HCT116 (cell line): ENCODE results near the gene DNHD1. TPM values are rescaled to one million over a fixed set of nuclear protein-coding genes. Genes with fewer than 3 reads are reported as not detected.

Experiments
- ATAC-seq: fragments of 200-7000 bp; cut with Tn5 transposase; 2 replicates; pipeline ENCODE4 v1.9.1; 2020; ENCODE audit warnings: mild to moderate bottlenecking, moderate library complexity
- BruUV-seq: library from RNA; stranded (reverse); fragments of 400-500 nt; replicated peaks from 2 replicates; lab custom pipeline; 2021; lab: Mats Ljungman, UMichigan
- CTCF ChIA-PET: fragments of 300-600 bp; sonication (Branson Sonifier 250); formaldehyde crosslinking; loops from one replicate; lab custom pipeline; 2021; ENCODE audit warnings: antibody characterized with exemption; lab: Charles Lee
- POLR2A ChIA-PET: fragments of 300-600, 350-600 bp; sonication (Branson Sonifier 250); formaldehyde crosslinking; loops from one replicate; lab custom pipeline; 2021; ENCODE audit warnings: antibody characterized with exemption; lab: Charles Lee
- RAD21 ChIA-PET, 2 experiments: fragments of 300-600 bp; sonication (Branson Sonifier 250); formaldehyde crosslinking; loops; one replicate each; lab custom pipeline; 2023; ENCODE audit warnings: low total read pairs in 2 of 2; ENCODE audit not compliant: uncharacterized antibody in 2 of 2, unreplicated experiment in 2 of 2, low non-redundant PET in 1 of 2; lab: Charles Lee
- DNase-seq: peaks from one replicate; pipeline ENCODE4 v3.0.0-alpha.2; 2010; ENCODE audit warnings: low read depth, low spot score
- H2AFZ ChIP-seq: fragments of 200-600 bp; shearing (Covaris generic), sonication (generic); 2 replicates; pipeline ENCODE4 v1.6.1; 2017; ENCODE audit warnings: low read depth, mixed run types, mixed read lengths, antibody characterized with exemption, low read length; ENCODE audit not compliant: poor library complexity, severe bottlenecking
- H3K27ac ChIP-seq: 2 replicates; pipeline ENCODE4 v1.5.1; 2012; ENCODE audit warnings: low read depth, low read length
- H3K27me3 ChIP-seq: fragments of 200-600 bp; sonication (generic); 2 replicates; pipeline ENCODE4 v1.6.1; 2016; ENCODE audit warnings: mixed run types, low read length, mixed read lengths; ENCODE audit not compliant: insufficient read depth
- H3K36me3 ChIP-seq, 2 experiments: fragments of 200-500 bp in 1 of 2; fragments of 200-600 bp in 1 of 2; sonication (Bioruptor generic) in 1 of 2; sonication (generic) in 1 of 2; 2 replicates each; pipeline versions ENCODE4 v1.5.1 to v1.6.1; 2014 to 2016; ENCODE audit warnings: low read length in 2 of 2, inconsistent platforms in 1 of 2, mixed read lengths in 1 of 2, mixed run types in 1 of 2; ENCODE audit not compliant: insufficient read depth in 2 of 2, control insufficient read depth in 1 of 2
- H3K4me1 ChIP-seq, 2 experiments: fragments of 200-600 bp in 1 of 2; sonication (generic) in 1 of 2; 2 replicates each; pipeline versions ENCODE4 v1.5.1 to v1.6.1; 2012 to 2017; ENCODE audit warnings: low read length in 2 of 2, inconsistent platforms in 1 of 2, mild to moderate bottlenecking in 1 of 2, mixed read lengths in 1 of 2, mixed run types in 1 of 2, moderate library complexity in 1 of 2; ENCODE audit not compliant: insufficient read depth in 2 of 2, control insufficient read depth in 1 of 2
- H3K4me2 ChIP-seq: fragments of 200-600 bp; sonication (generic); 2 replicates; pipeline ENCODE4 v1.6.1; 2017; ENCODE audit warnings: mixed run types, low read length, mixed read lengths
- H3K4me3 ChIP-seq, 2 experiments: fragments of 200-600 bp in 1 of 2; sonication (generic) in 1 of 2; replicated peaks in 1 of 2; 2 replicates each; pipeline ENCODE4 v1.5.1; 2011 to 2016; ENCODE audit warnings: low read length in 2 of 2, control low read depth in 1 of 2, low read depth in 1 of 2, mild to moderate bottlenecking in 1 of 2, mixed read lengths in 1 of 2, mixed run types in 1 of 2
- H3K79me2 ChIP-seq: fragments of 200-600 bp; sonication (generic); 2 replicates; pipeline ENCODE4 v1.6.1; 2017; ENCODE audit warnings: mild to moderate bottlenecking, mixed run types, low read length, moderate library complexity, mixed read lengths; ENCODE audit not compliant: insufficient read depth
- H3K9ac ChIP-seq: fragments of 200-600 bp; sonication (generic); 2 replicates; pipeline ENCODE4 v1.6.1; 2016; ENCODE audit warnings: low read length, mixed read lengths
- H3K9me2 ChIP-seq: fragments of 200-600 bp; sonication (generic), shearing (Covaris generic); 2 replicates; pipeline ENCODE4 v1.6.1; 2017; ENCODE audit warnings: mixed run types, mild to moderate bottlenecking, moderate library complexity; ENCODE audit not compliant: insufficient read depth
- H3K9me3 ChIP-seq, 2 experiments: fragments of 200-500 bp in 1 of 2; fragments of 200-600 bp in 1 of 2; sonication (Bioruptor generic) in 1 of 2; sonication (generic) in 1 of 2; 2 replicates each; pipeline ENCODE4 v1.6.1; 2014 to 2017; ENCODE audit warnings: low read length in 2 of 2, mixed read lengths in 2 of 2, inconsistent platforms in 1 of 2, low read depth in 1 of 2, mild to moderate bottlenecking in 1 of 2, mixed run types in 1 of 2, moderate library complexity in 1 of 2; ENCODE audit not compliant: control insufficient read depth in 1 of 2, insufficient read depth in 1 of 2
- H4K20me1 ChIP-seq: fragments of 200-600 bp; sonication (generic), shearing (Covaris generic); 2 replicates; pipeline ENCODE4 v1.6.1; 2017; ENCODE audit warnings: mixed run types, mild to moderate bottlenecking, moderate library complexity; ENCODE audit not compliant: insufficient read depth
- CTCF ChIP-seq, 3 experiments: fragments of 200-600 bp in 1 of 3; sonication (generic) in 1 of 3; IDR thresholded peaks in 2 of 3; conservative IDR thresholded peaks in 1 of 3; 2 replicates each; pipeline ENCODE4 v1.5.1; 2012 to 2017; ENCODE audit warnings: low read depth in 2 of 3, low read length in 2 of 3, antibody characterized with exemption in 1 of 3, borderline replicate concordance in 1 of 3, control low read depth in 1 of 3, mild to moderate bottlenecking in 1 of 3, mixed read lengths in 1 of 3, mixed run types in 1 of 3, moderate library complexity in 1 of 3; ENCODE audit not compliant: insufficient read depth in 1 of 3
- ELF1 ChIP-seq: IDR thresholded peaks from 2 replicates; pipeline ENCODE4 v1.6.1; 2012; ENCODE audit warnings: low read depth, borderline replicate concordance
- EZH2 ChIP-seq: fragments of 200-600 bp; sonication (generic); IDR thresholded peaks from 2 replicates; pipeline ENCODE4 v1.6.1; 2017; ENCODE audit warnings: antibody characterized with exemption, mixed run types
- POLR2A ChIP-seq: IDR thresholded peaks from 2 replicates; pipeline ENCODE4 v1.7.0; 2011; ENCODE audit warnings: borderline replicate concordance; ENCODE audit not compliant: insufficient read depth, insufficient read length; ENCODE audit errors: extremely low read depth
- POLR2AphosphoS5 ChIP-seq: IDR thresholded peaks from 2 replicates; pipeline ENCODE4 v1.6.1; 2011; ENCODE audit warnings: mild to moderate bottlenecking, low read depth, low read length, moderate library complexity
- SRF ChIP-seq: IDR thresholded peaks from 2 replicates; pipeline ENCODE4 v1.6.1; 2012; ENCODE audit warnings: low read depth
- TCF7L2 ChIP-seq: IDR thresholded peaks from 2 replicates; pipeline ENCODE4 v1.7.0; 2011; ENCODE audit warnings: borderline replicate concordance, inconsistent platforms; ENCODE audit not compliant: insufficient read depth, insufficient read length; ENCODE audit errors: extremely low read depth
- ZFX ChIP-seq: fragments of 450-650 bp; IDR thresholded peaks from 2 replicates; pipeline ENCODE4 v1.6.1; 2017
- ZNF274 ChIP-seq: fragments of 200-500 bp; sonication (Bioruptor generic); IDR thresholded peaks from 2 replicates; pipeline ENCODE4 v1.6.1; 2014; ENCODE audit warnings: mild to moderate bottlenecking, low read depth, low read length, inconsistent platforms
- intact Hi-C: fragments of 100-400 bp; cut with micrococcal nuclease; formaldehyde crosslinking; loops from 2 replicates; pipeline ENCODE4 v1.10.0; 2022
- total RNA-seq: library from RNA; stranded (reverse); gene quantifications from one replicate; pipeline ENCODE4 v1.2.1, GENCODE V29; 2021; ENCODE audit not compliant: unreplicated experiment

DNHD1 gene
- total RNA-seq, 1 experiment from 2014 or later, result 8.0 TPM

- RAD21 ChIA-PET, result no interaction called here
- CTCF ChIA-PET, result no interaction called here
- Histone ChIP-seq H3K4me2 (peak overlapping the region; percentile 93; the same call in 1 of the 2 replicates), H3K27ac (no peak overlapping the region), H3K36me3 (peaks cover 28 to 62% of the 10 kb centered on the region in 2 experiments), H3K9me2 (no peaks in the 10 kb centered on the region), H3K4me3 (no peak overlapping the region), H3K4me1 (peaks cover 13 to 21% of the 10 kb centered on the region in 2 experiments; a peak in 3 of 4 replicates), H3K79me2 (peaks cover 52% of the 10 kb centered on the region), H3K9me3 (no peaks in the 10 kb centered on the region), H2AFZ (no peak overlapping the region), H4K20me1 (no peaks in the 10 kb centered on the region; the same call in 1 of the 2 replicates), H3K9ac (no peak overlapping the region; the same call in 1 of the 2 replicates)
- BruUV-seq, result no TSS peak
- ATAC-seq, result no peak
- no peak for DNase-seq
- TF ChIP-seq POLR2AphosphoS5 (no peak), ZNF274 (no peak), ZFX (no peak), TCF7L2 (no peak), ELF1 (no peak), EZH2 (no peak), SRF (no peak), CTCF (IDR thresholded peaks at IDR 0.05 in 2 of 3, conservative IDR thresholded peaks at IDR 0.05 in 1 of 3; ENCODE audit: borderline replicate concordance in 1 of 3, insufficient read depth in 1 of 3, low read depth in 2 of 3, low read length in 2 of 3) (no peak), POLR2A (no peak)
- TF ChIP-seq, all 23 proteins: peak for 0
- intact Hi-C loops, result no loop called here
- H3K27me3 ChIP-seq, result no peaks in the 10 kb centered on the region
- POLR2A ChIA-PET, result no interaction called here
Observed at GRCh38 chr11:6483015-6483414, 14.1 kb upstream of the DNHD1 start.
